ENCODE results near the gene EDC3. TPM values are rescaled to one million over a fixed set of nuclear protein-coding genes. Genes with fewer than 3 reads are reported as not detected.

Gene EDC3
- total RNA-seq, 1 experiment from 2014 or later, result 62.0 TPM

- Mint-ChIP-seq H3K36me3 (ENCODE audit: insufficient read depth, unreplicated experiment) (peaks cover 3% of the 10 kb centered on the region), H3K9me3 (ENCODE audit: unreplicated experiment) (no peaks in the 10 kb centered on the region), H3K4me1 (ENCODE audit: low read depth, unreplicated experiment) (no peaks in the 10 kb centered on the region), H3K27ac (ENCODE audit: unreplicated experiment) (no peak overlapping the region), H3K27me3 (ENCODE audit: insufficient read depth, unreplicated experiment) (peaks cover 3% of the 10 kb centered on the region), H3K4me3 (ENCODE audit: unreplicated experiment) (no peak overlapping the region)
- ChIA-PET POLR2A (no interaction called here), CTCF (no interaction called here)
- 0 out of 2 replicates have a peak, but pooled peaks cover 2% of the 10 kb centered on the region for H3K4me1 ChIP-seq
- H3K4me3 ChIP-seq (ENCODE audit: low read depth, low read length), result no peak overlapping the region
- BruUV-seq (replicated peaks), result no TSS peak
- TF ChIP-seq, protein P1, sequence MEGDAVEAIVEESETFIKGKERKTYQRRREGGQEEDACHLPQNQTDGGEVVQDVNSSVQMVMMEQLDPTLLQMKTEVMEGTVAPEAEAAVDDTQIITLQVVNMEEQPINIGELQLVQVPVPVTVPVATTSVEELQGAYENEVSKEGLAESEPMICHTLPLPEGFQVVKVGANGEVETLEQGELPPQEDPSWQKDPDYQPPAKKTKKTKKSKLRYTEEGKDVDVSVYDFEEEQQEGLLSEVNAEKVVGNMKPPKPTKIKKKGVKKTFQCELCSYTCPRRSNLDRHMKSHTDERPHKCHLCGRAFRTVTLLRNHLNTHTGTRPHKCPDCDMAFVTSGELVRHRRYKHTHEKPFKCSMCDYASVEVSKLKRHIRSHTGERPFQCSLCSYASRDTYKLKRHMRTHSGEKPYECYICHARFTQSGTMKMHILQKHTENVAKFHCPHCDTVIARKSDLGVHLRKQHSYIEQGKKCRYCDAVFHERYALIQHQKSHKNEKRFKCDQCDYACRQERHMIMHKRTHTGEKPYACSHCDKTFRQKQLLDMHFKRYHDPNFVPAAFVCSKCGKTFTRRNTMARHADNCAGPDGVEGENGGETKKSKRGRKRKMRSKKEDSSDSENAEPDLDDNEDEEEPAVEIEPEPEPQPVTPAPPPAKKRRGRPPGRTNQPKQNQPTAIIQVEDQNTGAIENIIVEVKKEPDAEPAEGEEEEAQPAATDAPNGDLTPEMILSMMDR (IDR thresholded peaks at IDR 0.05; ENCODE audit: insufficient read depth in 1 of 2, low read depth in 1 of 2, low read length in 1 of 2, severe bottlenecking in 1 of 2, unreplicated experiment in 1 of 2), result no peak
- intact Hi-C loops (cut with micrococcal nuclease; ENCODE audit: unreplicated experiment), result no loop called here
- no peaks in the 10 kb centered on the region for H3K27me3 ChIP-seq (replicated peaks; ENCODE audit: control insufficient read depth, insufficient read depth, low read length)
- DNase-seq, result no peak
- H3K36me3 ChIP-seq (ENCODE audit: control insufficient read depth, insufficient read depth, low read length), result no peaks in the 10 kb centered on the region
- no peaks in the 10 kb centered on the region for H3K9me3 ChIP-seq
Measured at GRCh38 chr15:74603789-74604705, 91.8 kb downstream of the EDC3 start.

GRCh38 chr15:74603026-74603788 lies 92.6 kb downstream of the EDC3 start:
- no peak for DNase-seq
- Mint-ChIP-seq H3K9me3 (ENCODE audit: unreplicated experiment) (no peaks in the 10 kb centered on the region), H3K4me3 (ENCODE audit: unreplicated experiment) (no peak overlapping the region), H3K4me1 (ENCODE audit: low read depth, unreplicated experiment) (peaks cover 4% of the 10 kb centered on the region), H3K27ac (ENCODE audit: unreplicated experiment) (no peak overlapping the region), H3K27me3 (ENCODE audit: insufficient read depth, unreplicated experiment) (peaks cover 3% of the 10 kb centered on the region), H3K36me3 (ENCODE audit: insufficient read depth, unreplicated experiment) (peaks cover 12% of the 10 kb centered on the region)
- BruUV-seq (replicated peaks), result no TSS peak
- H3K36me3 ChIP-seq (ENCODE audit: control insufficient read depth, insufficient read depth, low read length), result no peaks in the 10 kb centered on the region
- ChIA-PET CTCF (no interaction called here), POLR2A (no interaction called here)
- no peaks in the 10 kb centered on the region for H3K9me3 ChIP-seq
- no peak overlapping the region for H3K4me3 ChIP-seq (ENCODE audit: low read depth, low read length)
- TF ChIP-seq, protein P1 (IDR thresholded peaks at IDR 0.05; ENCODE audit: insufficient read depth in 1 of 2, low read depth in 1 of 2, low read length in 1 of 2, severe bottlenecking in 1 of 2, unreplicated experiment in 1 of 2), result no peak
- intact Hi-C loops (cut with micrococcal nuclease; ENCODE audit: unreplicated experiment), result no loop called here
- H3K4me1 ChIP-seq, result 0 out of 2 replicates have a peak, but pooled peaks cover 6% of the 10 kb centered on the region
- no peaks in the 10 kb centered on the region for H3K27me3 ChIP-seq (replicated peaks; ENCODE audit: control insufficient read depth, insufficient read depth, low read length)

GRCh38 chr15:74599156-74599555 lies 96.7 kb downstream of the EDC3 start:
- Histone ChIP-seq H3K4me3 (ENCODE audit: low read depth, low read length) (peak overlapping the region; percentile 53), H3K4me1 (peaks cover 10% of the 10 kb centered on the region), H3K36me3 (ENCODE audit: control insufficient read depth, insufficient read depth, low read length) (no peaks in the 10 kb centered on the region; the same call in 1 of the 2 replicates), H3K9me3 (no peaks in the 10 kb centered on the region), H3K27me3 (replicated peaks; ENCODE audit: control insufficient read depth, insufficient read depth, low read length) (no peaks in the 10 kb centered on the region)
- H3K36me3 Mint-ChIP-seq (ENCODE audit: insufficient read depth, unreplicated experiment), result peaks cover 32% of the 10 kb centered on the region
- intact Hi-C loops (cut with micrococcal nuclease; ENCODE audit: unreplicated experiment), result loop anchor here (2.0 kb wide), 2 partner anchors 16 to 58 kb away; partner anchors contain the start of genes ARID3B and CLK3
- H3K9me3 Mint-ChIP-seq (ENCODE audit: unreplicated experiment), result no peaks in the 10 kb centered on the region
- peaks cover 11% of the 10 kb centered on the region for H3K4me1 Mint-ChIP-seq (ENCODE audit: low read depth, unreplicated experiment)
- TF ChIP-seq, protein P1 (IDR thresholded peaks at IDR 0.05; ENCODE audit: insufficient read depth in 1 of 2, low read depth in 1 of 2, low read length in 1 of 2, severe bottlenecking in 1 of 2, unreplicated experiment in 1 of 2), result no peak
- peak overlapping the region; percentile 88 for H3K4me3 Mint-ChIP-seq (ENCODE audit: unreplicated experiment)
- ChIA-PET POLR2A (interaction anchor here (0.8 to 1.5 kb wide), 3 partner anchors 16 to 161 kb away, joined by 3 to 6 read pairs (median 4); partner anchors contain the start of gene CLK3), CTCF (interaction anchor here (0.8 kb wide), 1 partner anchor 32 kb away, joined by 3 read pairs; no protein-coding TSS in a partner anchor)
- H3K27ac Mint-ChIP-seq (ENCODE audit: unreplicated experiment), result peak overlapping the region; percentile 91
- no TSS peak for BruUV-seq (replicated peaks)
- no peaks in the 10 kb centered on the region for H3K27me3 Mint-ChIP-seq (ENCODE audit: insufficient read depth, unreplicated experiment)
- DNase-seq, result no peak

Data from Caco-2 (cell line).